Measurements from ENCODE around the gene BZW2.

Gene BZW2

DNA sequence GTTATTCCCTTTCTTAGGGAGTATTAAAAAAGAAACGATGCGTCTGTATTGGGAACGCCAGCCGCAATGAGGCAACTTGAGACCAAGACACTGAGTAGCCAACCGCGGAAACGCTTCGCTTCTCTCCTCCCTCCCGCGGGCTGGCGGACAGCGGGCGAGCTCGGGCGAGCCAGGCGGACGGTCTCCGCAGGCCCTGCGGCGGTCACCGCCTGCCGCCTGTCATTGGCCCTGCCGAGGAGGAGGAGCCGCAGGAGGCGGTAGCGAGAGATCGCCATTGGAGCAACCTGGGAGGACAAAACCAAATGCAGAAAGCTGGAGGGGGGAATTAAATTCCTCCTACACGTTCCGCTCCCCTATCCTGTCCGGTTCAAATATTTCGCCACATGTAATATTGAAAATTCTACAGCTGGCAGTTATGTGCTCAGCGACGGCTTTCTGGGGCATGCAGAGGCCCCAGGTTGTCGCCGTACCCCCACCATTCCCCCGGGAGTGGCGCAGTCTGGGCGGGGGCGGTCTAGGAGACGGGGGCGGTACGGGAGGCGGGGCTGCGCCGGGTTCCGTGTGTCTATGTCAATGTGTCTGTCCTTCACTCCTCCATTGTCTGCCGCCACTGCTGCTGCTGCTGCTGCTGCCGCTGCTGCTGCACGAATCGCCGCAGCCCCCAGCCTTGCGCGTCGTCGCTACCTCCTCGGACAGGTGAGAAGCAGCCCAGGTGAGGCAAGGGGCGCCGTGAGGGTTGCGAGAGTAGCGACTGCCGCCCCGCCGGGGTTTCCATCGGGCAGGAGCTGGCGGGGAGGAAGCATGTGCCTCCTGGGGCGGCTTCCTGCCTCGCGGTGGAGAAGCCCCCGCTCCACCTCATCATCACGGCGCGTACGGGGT is at the start of gene BZW2, which contains the start of gene ANKMY2:
TSS of gene BZW2 (plus strand) at position 589 of the 879 bp plus-strand sequence. CDS start 19,263 bp downstream, outside the sequence.
TSS of gene ANKMY2 (minus strand) at position 162 of the 879 bp plus-strand sequence. CDS start 181 bp downstream, outside the sequence.
- DNase-seq (ENCODE audit: low spot score): peak; percentile 96
- in situ Hi-C loops (cut with MboI; ENCODE audit: low sequenced_read_pairs, unreplicated experiment): no loop called here
- TF ChIP-seq, protein P1, sequence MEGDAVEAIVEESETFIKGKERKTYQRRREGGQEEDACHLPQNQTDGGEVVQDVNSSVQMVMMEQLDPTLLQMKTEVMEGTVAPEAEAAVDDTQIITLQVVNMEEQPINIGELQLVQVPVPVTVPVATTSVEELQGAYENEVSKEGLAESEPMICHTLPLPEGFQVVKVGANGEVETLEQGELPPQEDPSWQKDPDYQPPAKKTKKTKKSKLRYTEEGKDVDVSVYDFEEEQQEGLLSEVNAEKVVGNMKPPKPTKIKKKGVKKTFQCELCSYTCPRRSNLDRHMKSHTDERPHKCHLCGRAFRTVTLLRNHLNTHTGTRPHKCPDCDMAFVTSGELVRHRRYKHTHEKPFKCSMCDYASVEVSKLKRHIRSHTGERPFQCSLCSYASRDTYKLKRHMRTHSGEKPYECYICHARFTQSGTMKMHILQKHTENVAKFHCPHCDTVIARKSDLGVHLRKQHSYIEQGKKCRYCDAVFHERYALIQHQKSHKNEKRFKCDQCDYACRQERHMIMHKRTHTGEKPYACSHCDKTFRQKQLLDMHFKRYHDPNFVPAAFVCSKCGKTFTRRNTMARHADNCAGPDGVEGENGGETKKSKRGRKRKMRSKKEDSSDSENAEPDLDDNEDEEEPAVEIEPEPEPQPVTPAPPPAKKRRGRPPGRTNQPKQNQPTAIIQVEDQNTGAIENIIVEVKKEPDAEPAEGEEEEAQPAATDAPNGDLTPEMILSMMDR (IDR thresholded peaks at IDR 0.05; ENCODE audit: borderline replicate concordance, control extremely low read depth, extremely low read depth, insufficient read depth, missing control alignments): no peak

DNA sequence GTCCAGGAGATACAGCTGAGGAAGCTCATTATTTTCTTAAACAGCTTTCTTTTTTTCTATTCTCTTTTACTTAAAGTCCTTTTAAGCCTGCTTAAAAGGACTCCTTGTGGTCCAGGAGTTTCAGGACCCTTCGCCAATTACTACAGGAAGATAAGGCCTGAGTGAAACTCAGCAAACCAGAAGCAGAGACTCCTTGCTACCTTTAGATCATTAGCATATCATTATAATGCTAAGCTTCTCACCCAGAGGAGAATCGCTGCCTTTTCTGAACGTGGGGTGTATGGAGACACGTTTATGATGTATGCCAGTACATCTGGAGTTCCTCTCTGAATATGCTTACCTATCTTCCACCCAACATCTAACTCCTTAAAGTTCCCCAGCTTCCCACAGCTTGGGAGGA is 48.0 kb upstream of the BZW2 start:
- no peak for DNase-seq (ENCODE audit: low spot score)
- in situ Hi-C loops (cut with MboI; ENCODE audit: low sequenced_read_pairs, unreplicated experiment): no loop called here
- TF ChIP-seq, protein P1 (IDR thresholded peaks at IDR 0.05; ENCODE audit: borderline replicate concordance, control extremely low read depth, extremely low read depth, insufficient read depth, missing control alignments): no peak

DNA sequence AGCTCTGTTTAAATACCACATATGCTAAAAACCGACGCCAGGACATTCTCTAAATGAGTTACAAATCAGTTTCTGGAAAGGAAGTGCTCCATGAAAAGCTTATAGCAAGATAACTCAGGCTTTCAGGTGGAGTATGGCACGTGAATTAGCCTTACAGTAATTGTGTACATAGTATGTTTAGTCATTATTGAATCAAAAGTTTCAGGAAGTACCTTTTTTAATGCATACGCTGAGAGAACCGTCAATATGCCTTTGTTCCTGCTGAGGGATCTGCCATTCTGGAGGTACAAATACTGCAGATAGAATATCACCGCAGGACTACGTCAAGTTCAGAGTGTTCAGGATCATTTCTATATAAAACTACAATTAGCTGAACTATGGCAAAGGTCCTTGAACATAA is 46.1 kb upstream of the BZW2 start:
- TF ChIP-seq, protein P1 (IDR thresholded peaks at IDR 0.05; ENCODE audit: borderline replicate concordance, control extremely low read depth, extremely low read depth, insufficient read depth, missing control alignments): no peak
- DNase-seq (ENCODE audit: low spot score): no peak

DNA sequence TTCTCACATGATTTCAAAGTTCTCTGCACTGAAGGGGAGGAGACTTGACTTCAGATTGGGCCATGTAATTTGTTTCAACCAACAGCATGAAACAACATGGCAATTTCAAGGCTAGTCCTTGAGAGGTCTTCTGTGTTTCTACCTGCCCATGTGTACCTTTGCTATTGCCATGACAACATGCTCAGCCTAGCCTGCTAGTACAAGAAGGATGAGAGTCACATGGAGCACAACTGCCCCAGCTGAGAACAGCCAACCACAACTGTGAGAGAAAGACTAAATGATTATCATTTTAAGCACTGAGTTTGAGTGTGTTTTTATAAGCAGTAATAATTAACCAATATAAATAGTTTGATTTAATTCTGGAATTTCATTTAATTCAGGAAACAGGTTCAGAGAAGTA is 42.3 kb upstream of the BZW2 start:
- no peak for DNase-seq (ENCODE audit: low spot score)
- in situ Hi-C loops (cut with MboI; ENCODE audit: low sequenced_read_pairs, unreplicated experiment): no loop called here
- TF ChIP-seq, protein P1 (IDR thresholded peaks at IDR 0.05; ENCODE audit: borderline replicate concordance, control extremely low read depth, extremely low read depth, insufficient read depth, missing control alignments): no peak

More for the DNA sequence above, 46.1 kb upstream of the BZW2 start:
- in situ Hi-C loops (cut with MboI; ENCODE audit: low sequenced_read_pairs, unreplicated experiment): no loop called here

DNA sequence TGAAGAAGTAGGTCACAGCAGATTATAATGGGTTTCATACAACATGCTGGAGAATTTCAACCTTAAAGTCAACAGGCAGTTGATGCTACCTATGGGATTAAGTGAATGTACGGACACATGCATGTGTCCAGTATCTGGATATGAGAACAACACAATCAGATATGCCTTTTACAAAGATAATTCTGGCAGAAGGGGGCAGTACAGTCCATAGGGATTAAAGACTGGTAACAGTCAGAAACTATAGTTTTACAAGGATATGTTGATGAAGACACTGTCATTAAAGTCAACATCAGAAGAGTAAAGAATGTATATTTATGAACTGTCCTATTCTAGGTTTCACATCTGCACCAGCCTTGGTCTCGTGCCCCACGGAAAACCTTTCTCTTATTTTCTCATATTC is 41.9 kb upstream of the BZW2 start:
- in situ Hi-C loops (cut with MboI; ENCODE audit: low sequenced_read_pairs, unreplicated experiment): no loop called here
- no peak for DNase-seq (ENCODE audit: low spot score)
- TF ChIP-seq, protein P1 (IDR thresholded peaks at IDR 0.05; ENCODE audit: borderline replicate concordance, control extremely low read depth, extremely low read depth, insufficient read depth, missing control alignments): no peak

DNA sequence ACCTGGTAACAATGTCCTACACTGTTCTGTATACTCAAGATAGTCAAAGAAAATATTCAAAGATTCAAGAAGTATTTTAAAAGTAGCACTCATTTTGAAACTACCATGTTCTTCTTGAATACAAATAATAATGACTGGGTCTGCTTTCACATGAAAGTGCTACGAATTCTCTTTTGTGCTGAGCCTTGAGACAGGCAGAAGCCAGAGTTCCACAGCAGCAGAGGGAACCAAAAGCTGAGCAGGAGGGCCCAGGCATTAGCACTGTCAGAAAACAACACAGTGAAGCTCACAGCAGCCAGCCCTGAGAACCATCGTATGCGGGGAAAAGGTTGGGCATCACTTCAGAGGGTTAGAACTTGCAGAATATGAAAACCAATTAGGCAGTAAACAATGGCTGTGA is 39.3 kb upstream of the BZW2 start:
- TF ChIP-seq, protein P1 (IDR thresholded peaks at IDR 0.05; ENCODE audit: borderline replicate concordance, control extremely low read depth, extremely low read depth, insufficient read depth, missing control alignments): no peak
- in situ Hi-C loops (cut with MboI; ENCODE audit: low sequenced_read_pairs, unreplicated experiment): no loop called here
- no peak for DNase-seq (ENCODE audit: low spot score)

Measured in GM13976 (cell line).